ENCODE measurements around the gene KRT72.

The KRT72 gene

DNA sequence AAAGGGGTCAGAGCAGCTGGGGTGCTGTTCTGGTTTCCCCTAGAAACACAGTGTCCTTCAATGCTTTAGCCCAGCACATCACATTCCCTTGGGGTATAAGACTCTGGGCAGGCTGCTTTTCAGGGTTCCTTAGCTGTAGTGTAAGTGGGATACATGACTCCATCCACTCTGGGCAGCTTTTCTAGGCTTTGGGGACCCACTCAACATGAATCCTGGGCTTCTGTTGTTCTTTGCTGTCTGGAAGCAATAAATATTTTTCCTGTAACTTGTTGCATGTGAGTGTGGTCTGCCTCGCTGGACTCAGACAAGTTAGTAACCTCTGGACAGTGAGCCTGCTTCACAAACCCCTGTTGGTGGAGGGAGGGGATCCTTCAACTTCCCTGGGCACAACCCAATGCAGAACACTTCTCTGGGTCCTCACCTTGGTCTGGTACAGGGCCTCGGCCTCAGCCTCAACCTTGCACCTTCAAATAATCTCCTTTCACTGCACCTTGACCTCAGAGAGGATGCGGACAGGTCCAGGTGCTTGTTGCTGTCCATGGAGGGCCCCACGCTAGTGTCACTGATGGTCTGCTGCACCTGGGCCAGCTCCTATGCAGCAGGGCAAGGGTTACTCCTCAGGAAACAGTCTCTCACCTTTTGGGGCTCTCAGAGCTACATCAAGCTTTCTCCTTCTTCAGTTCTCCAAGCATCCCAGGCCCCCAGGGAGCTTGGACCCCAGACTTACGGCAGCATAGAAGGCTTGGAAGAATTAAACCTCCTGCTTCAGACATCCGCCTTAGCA lies 30.6 kb upstream of the KRT72 start:
- FAIRE-seq (no peak), DNase-seq (ENCODE audit: insufficient read length, low spot score) (no peak)
- no peak for TF ChIP-seq POLR2AphosphoS5 (IDR thresholded peaks at IDR 0.05; ENCODE audit: low read depth, low read length)
- no peak for TF ChIP-seq PAX5 (IDR thresholded peaks at IDR 0.05; ENCODE audit: insufficient read depth, low read length, severe bottlenecking)
- TF ChIP-seq TAF1 (IDR thresholded peaks at IDR 0.05; ENCODE audit: low read depth, low read length), result no peak
- no peak for TF ChIP-seq POLR2A (IDR thresholded peaks at IDR 0.05; ENCODE audit: low read depth, low read length)
- no peak for TF ChIP-seq SPI1 (IDR thresholded peaks at IDR 0.05; ENCODE audit: low read depth, low read length)

DNA sequence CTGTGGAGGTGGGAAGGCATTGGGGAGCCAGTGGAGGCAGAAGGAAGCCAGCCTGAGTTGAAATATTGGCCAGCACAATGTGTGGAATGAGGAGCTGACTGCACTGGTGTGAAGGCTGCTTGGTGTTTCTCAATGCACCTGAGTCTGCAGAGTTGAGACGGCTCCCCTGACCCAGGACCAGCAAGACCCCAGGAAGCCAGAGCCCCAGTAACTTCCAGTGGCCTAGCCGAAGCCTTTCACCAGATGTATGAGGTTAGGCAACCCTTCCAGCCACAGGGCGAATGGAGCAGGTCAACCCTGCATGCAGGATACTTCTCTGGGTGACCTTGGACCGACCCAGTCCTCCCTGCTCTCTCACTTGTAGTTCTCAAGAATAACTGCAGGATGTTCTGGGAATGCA lies 30.0 kb upstream of the KRT72 start:
- FAIRE-seq, result no peak
- DNase-seq (ENCODE audit: insufficient read length, low spot score), result no peak
- TF ChIP-seq POU2F2 (IDR thresholded peaks at IDR 0.05; ENCODE audit: low read depth, low read length), result no peak
- TF ChIP-seq PAX5 (IDR thresholded peaks at IDR 0.05; ENCODE audit: insufficient read depth, low read length, severe bottlenecking), result no peak
- TF ChIP-seq TAF1 (IDR thresholded peaks at IDR 0.05; ENCODE audit: low read depth, low read length), result no peak
- no peak for TF ChIP-seq POLR2AphosphoS5 (IDR thresholded peaks at IDR 0.05; ENCODE audit: low read depth, low read length)
- TF ChIP-seq POLR2A (IDR thresholded peaks at IDR 0.05; ENCODE audit: low read depth, low read length), result no peak
- no peak for TF ChIP-seq SPI1 (IDR thresholded peaks at IDR 0.05; ENCODE audit: low read depth, low read length)

DNA sequence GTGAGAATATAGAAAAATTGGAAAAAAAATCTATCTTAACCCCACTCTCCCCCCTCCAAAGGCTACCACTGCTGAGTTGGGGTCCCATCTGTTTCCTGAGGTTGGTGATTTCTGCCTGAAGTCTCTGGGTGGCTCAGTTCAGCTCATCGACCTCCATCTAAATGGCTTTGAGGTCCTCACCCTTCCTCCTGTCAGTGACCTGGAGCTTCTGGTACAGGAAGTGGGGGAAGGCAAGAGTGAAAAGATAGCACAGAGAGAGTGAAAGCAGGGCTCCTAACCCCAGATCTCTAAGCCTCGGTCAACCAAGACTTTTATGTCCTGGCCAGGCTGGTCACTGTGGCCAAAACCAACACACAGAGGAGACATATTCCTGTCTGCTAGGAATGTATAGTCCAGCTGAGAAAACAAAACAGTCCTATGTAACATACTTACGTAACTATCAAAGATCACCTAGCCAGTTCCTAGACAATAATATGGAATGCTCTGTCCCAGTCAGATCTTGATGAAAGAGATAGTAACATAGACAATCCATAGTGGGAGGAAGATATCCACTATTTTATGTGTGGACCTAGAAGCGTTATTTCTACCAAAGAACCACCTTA lies 29.4 kb upstream of the KRT72 start:
- TF ChIP-seq POLR2A (IDR thresholded peaks at IDR 0.05; ENCODE audit: low read depth, low read length), result no peak
- no peak for TF ChIP-seq TAF1 (IDR thresholded peaks at IDR 0.05; ENCODE audit: low read depth, low read length)
- TF ChIP-seq POLR2AphosphoS5 (IDR thresholded peaks at IDR 0.05; ENCODE audit: low read depth, low read length), result no peak
- no peak for TF ChIP-seq SPI1 (IDR thresholded peaks at IDR 0.05; ENCODE audit: low read depth, low read length)
- TF ChIP-seq POU2F2 (IDR thresholded peaks at IDR 0.05; ENCODE audit: low read depth, low read length), result no peak
- no peak for TF ChIP-seq PAX5 (IDR thresholded peaks at IDR 0.05; ENCODE audit: insufficient read depth, low read length, severe bottlenecking)
- DNase-seq (ENCODE audit: insufficient read length, low spot score), result no peak

DNA sequence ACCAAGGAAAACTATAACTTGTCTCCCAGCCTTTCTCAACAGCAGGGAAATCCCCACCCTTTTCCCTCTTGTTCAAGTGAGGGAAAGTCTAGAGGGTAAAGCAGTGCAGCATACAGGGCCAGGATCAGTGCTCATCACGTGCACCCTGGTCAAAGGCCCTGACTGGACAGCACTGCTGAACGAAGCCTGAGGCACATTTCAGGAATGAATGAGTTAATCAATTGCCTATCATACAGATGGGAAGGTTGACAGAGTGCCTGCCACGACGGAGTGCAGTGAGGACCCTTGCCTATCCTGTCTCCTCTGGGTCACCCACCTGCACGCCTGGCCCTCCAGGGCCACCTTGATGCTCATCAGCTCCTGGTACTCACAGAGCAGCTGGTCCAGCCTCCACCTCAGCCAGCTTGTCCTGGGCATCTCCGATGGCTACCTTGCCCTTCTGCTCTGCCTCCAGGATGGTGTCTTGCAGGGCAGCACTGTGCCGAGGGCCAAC lies 28.8 kb upstream of the KRT72 start:
- TF ChIP-seq TAF1 (IDR thresholded peaks at IDR 0.05; ENCODE audit: low read depth, low read length) (no peak), POU2F2 (IDR thresholded peaks at IDR 0.05; ENCODE audit: low read depth, low read length) (no peak), SPI1 (IDR thresholded peaks at IDR 0.05; ENCODE audit: low read depth, low read length) (no peak), POLR2A (IDR thresholded peaks at IDR 0.05; ENCODE audit: low read depth, low read length) (no peak), PAX5 (IDR thresholded peaks at IDR 0.05; ENCODE audit: insufficient read depth, low read length, severe bottlenecking) (no peak), POLR2AphosphoS5 (IDR thresholded peaks at IDR 0.05; ENCODE audit: low read depth, low read length) (no peak)
- FAIRE-seq (no peak), DNase-seq (ENCODE audit: insufficient read length, low spot score) (no peak)

More for the DNA sequence above, 29.4 kb upstream of the KRT72 start:
- FAIRE-seq, result no peak

DNA sequence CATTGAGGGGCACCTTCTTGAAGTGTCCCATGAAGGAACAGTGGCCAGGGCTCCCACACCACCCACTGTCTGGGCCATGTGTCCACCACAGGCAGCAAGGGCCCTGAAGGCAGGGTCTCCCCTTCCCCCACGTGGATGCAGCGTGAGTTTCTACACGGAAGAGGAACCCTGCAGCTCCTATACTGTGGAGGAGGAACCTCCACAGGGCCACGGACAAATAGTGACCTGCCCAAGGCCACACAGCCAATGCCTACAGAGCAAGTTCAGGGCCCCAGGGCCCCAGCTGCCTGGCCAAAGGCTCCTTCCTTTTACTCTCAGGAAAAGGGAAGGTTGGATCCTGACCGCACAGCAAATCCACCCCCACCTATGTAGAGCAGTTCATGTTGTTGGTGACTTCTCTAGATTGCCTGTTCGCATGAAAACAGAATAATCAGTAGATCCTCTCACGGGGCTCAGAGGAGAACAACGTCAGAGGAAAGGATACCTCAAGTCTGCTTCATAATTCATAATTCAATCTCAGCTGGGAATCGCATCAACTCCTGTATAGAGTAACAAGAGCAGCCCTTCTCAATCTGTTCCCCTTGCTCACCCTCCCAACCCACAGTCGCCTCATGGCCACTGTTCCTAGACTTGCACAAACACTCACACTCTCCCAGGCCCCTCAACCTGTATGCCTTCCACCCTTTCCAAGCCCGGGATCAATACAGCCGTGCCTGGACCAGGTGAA lies 28.2 kb upstream of the KRT72 start:
- TF ChIP-seq TAF1 (IDR thresholded peaks at IDR 0.05; ENCODE audit: low read depth, low read length), result no peak
- TF ChIP-seq POU2F2 (IDR thresholded peaks at IDR 0.05; ENCODE audit: low read depth, low read length), result no peak
- TF ChIP-seq POLR2A (IDR thresholded peaks at IDR 0.05; ENCODE audit: low read depth, low read length), result no peak
- TF ChIP-seq POLR2AphosphoS5 (IDR thresholded peaks at IDR 0.05; ENCODE audit: low read depth, low read length), result no peak
- no peak for TF ChIP-seq PAX5 (IDR thresholded peaks at IDR 0.05; ENCODE audit: insufficient read depth, low read length, severe bottlenecking)
- no peak for TF ChIP-seq SPI1 (IDR thresholded peaks at IDR 0.05; ENCODE audit: low read depth, low read length)
- FAIRE-seq, result no peak
- DNase-seq (ENCODE audit: insufficient read length, low spot score), result no peak

DNA sequence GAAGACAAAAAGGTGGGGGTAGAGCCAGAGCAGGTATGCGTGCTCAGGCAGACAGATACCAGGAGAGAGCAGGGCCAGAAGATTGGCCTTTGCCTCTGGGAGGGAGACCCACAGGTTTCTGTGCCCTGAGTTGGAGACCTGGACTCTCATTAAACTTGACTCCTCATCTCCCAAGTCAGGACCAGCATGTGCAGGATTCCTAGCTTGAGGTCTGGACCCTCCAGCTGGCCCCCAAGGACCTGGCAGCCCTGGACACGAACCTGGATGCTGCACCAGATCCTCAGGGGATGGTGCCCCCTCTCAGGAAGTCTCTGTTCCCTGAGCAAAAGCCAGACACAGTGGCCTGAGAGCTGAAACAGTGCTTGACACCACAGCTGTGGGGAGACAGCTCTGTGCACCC lies 27.6 kb upstream of the KRT72 start:
- FAIRE-seq (no peak), DNase-seq (ENCODE audit: insufficient read length, low spot score) (no peak)
- TF ChIP-seq POU2F2 (IDR thresholded peaks at IDR 0.05; ENCODE audit: low read depth, low read length) (no peak), SPI1 (IDR thresholded peaks at IDR 0.05; ENCODE audit: low read depth, low read length) (no peak), POLR2A (IDR thresholded peaks at IDR 0.05; ENCODE audit: low read depth, low read length) (no peak), PAX5 (IDR thresholded peaks at IDR 0.05; ENCODE audit: insufficient read depth, low read length, severe bottlenecking) (no peak), POLR2AphosphoS5 (IDR thresholded peaks at IDR 0.05; ENCODE audit: low read depth, low read length) (no peak), TAF1 (IDR thresholded peaks at IDR 0.05; ENCODE audit: low read depth, low read length) (no peak)

DNA sequence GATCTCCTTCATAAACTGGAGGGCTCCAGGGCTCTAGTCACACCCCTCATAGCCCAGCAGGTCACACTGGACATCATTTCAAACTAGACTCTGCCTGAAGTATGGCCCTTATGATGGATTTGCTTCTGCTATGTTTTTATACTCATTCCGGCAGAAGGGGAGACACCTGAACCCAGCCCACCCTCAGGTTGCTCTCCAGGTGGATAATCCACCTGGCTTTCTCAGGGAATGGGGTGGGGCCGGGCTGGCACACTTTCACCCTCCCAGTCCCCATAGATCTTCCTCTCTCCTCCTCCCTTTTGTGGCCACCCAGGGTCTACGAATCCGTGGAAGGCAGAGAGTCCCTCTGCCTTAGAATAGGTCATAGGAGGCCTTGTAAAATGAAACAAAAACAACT lies 26.8 kb upstream of the KRT72 start:
- FAIRE-seq (no peak), DNase-seq (ENCODE audit: insufficient read length, low spot score) (no peak)
- TF ChIP-seq POU2F2 (IDR thresholded peaks at IDR 0.05; ENCODE audit: low read depth, low read length) (no peak), POLR2AphosphoS5 (IDR thresholded peaks at IDR 0.05; ENCODE audit: low read depth, low read length) (no peak), TAF1 (IDR thresholded peaks at IDR 0.05; ENCODE audit: low read depth, low read length) (no peak), POLR2A (IDR thresholded peaks at IDR 0.05; ENCODE audit: low read depth, low read length) (no peak), SPI1 (IDR thresholded peaks at IDR 0.05; ENCODE audit: low read depth, low read length) (no peak), PAX5 (IDR thresholded peaks at IDR 0.05; ENCODE audit: insufficient read depth, low read length, severe bottlenecking) (no peak)

DNA sequence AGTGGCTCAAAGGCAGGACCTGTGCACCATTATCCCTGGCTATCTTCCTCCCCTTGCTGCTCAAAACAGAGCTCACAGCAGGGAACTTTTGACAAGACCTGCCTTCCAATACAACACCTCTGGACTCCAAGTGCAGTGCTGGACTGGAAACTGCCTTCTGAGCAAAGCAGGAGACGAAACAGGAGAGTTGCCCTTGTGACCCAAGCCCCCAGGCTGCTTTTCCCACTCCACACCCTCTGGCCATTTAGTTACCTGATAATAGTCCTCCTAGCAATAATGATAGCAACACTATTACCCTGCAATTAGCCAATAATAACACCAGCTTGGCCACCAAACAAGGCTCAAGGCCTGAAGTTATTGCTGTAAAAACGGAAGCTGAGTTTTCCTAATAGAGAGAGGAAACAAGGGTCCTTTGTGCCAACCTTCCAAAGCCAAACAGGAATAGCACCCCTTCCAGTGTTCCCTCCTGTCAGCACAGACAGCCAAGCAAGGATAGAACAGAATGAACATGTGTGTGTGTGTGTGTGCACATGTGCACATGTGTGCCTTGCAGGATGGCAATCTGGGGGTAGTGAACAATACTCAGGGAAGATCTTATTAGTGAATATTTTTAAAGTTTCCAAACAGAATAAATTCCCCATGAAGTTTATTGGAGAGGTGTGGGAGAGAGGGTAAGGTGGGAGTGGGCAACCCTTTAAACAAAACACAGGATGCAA lies 26.3 kb upstream of the KRT72 start:
- DNase-seq (ENCODE audit: insufficient read length, low spot score) (no peak), FAIRE-seq (no peak)
- TF ChIP-seq POLR2A (IDR thresholded peaks at IDR 0.05; ENCODE audit: low read depth, low read length) (no peak), SPI1 (IDR thresholded peaks at IDR 0.05; ENCODE audit: low read depth, low read length) (no peak), POU2F2 (IDR thresholded peaks at IDR 0.05; ENCODE audit: low read depth, low read length) (no peak), PAX5 (IDR thresholded peaks at IDR 0.05; ENCODE audit: insufficient read depth, low read length, severe bottlenecking) (no peak), TAF1 (IDR thresholded peaks at IDR 0.05; ENCODE audit: low read depth, low read length) (no peak), POLR2AphosphoS5 (IDR thresholded peaks at IDR 0.05; ENCODE audit: low read depth, low read length) (no peak)

All from GM12891 (cell line).